ENCODE data around the gene TSHZ3.

Gene TSHZ3

GRCh38 chr19:31278555-31279435 lies 70.4 kb downstream of the TSHZ3 start:
- H3K4me3 ChIP-seq (ENCODE audit: low read depth in 1 of 5, low read length in 5 of 5) = no peak overlapping the region
- no peaks in the 10 kb centered on the region for H3K27me3 ChIP-seq (ENCODE audit: control insufficient read depth in 5 of 5, insufficient read depth in 4 of 5, low read length in 5 of 5)
- H3K27ac ChIP-seq (ENCODE audit: low read depth, low read length) = no peak overlapping the region
- H3K36me3 ChIP-seq (ENCODE audit: control insufficient read depth in 5 of 5, insufficient read depth in 5 of 5, low read length in 5 of 5) = peaks cover 4 to 34% (median 17%) of the 10 kb centered on the region in 5 donors
- no peaks in the 10 kb centered on the region for H3K4me1 ChIP-seq (ENCODE audit: control insufficient read depth in 5 of 5, insufficient read depth in 5 of 5, low read length in 5 of 5)
- no peak overlapping the region for H3K9ac ChIP-seq (ENCODE audit: low read length in 5 of 5)
- no peaks in the 10 kb centered on the region for H3K9me3 ChIP-seq (ENCODE audit: control insufficient read depth in 5 of 5, low read length in 5 of 5)

- H3K27me3 ChIP-seq (ENCODE audit: control insufficient read depth in 5 of 5, insufficient read depth in 4 of 5, low read length in 5 of 5) = no peaks in the 10 kb centered on the region
- no peaks in the 10 kb centered on the region for H3K9me3 ChIP-seq (ENCODE audit: control insufficient read depth in 5 of 5, low read length in 5 of 5)
- no peak overlapping the region for H3K4me3 ChIP-seq (ENCODE audit: low read depth in 1 of 5, low read length in 5 of 5)
- H3K9ac ChIP-seq (ENCODE audit: low read length in 5 of 5) = no peak overlapping the region
- H3K27ac ChIP-seq (ENCODE audit: low read depth, low read length) = no peak overlapping the region
- peaks cover 4 to 34% (median 17%) of the 10 kb centered on the region in 5 donors for H3K36me3 ChIP-seq (ENCODE audit: control insufficient read depth in 5 of 5, insufficient read depth in 5 of 5, low read length in 5 of 5)
- H3K4me1 ChIP-seq (ENCODE audit: control insufficient read depth in 5 of 5, insufficient read depth in 5 of 5, low read length in 5 of 5) = no peaks in the 10 kb centered on the region
These were observed 71.7 kb downstream of the TSHZ3 start for GRCh38 chr19:31277516-31277915.

- H3K9ac ChIP-seq (ENCODE audit: low read length in 5 of 5) = no peak overlapping the region
- H3K36me3 ChIP-seq (ENCODE audit: control insufficient read depth in 5 of 5, insufficient read depth in 5 of 5, low read length in 5 of 5) = peaks cover 4 to 34% (median 17%) of the 10 kb centered on the region in 5 donors
- H3K9me3 ChIP-seq (ENCODE audit: control insufficient read depth in 5 of 5, low read length in 5 of 5) = no peaks in the 10 kb centered on the region
- H3K27ac ChIP-seq (ENCODE audit: low read depth, low read length) = no peak overlapping the region
- H3K4me3 ChIP-seq (ENCODE audit: low read depth in 1 of 5, low read length in 5 of 5) = no peak overlapping the region
- no peaks in the 10 kb centered on the region for H3K27me3 ChIP-seq (ENCODE audit: control insufficient read depth in 5 of 5, insufficient read depth in 4 of 5, low read length in 5 of 5)
- no peaks in the 10 kb centered on the region for H3K4me1 ChIP-seq (ENCODE audit: control insufficient read depth in 5 of 5, insufficient read depth in 5 of 5, low read length in 5 of 5)
These were observed 72.4 kb downstream of the TSHZ3 start for GRCh38 chr19:31276831-31277230.

GRCh38 chr19:31275068-31275334 lies 74.2 kb downstream of the TSHZ3 start:
- H3K4me1 ChIP-seq (ENCODE audit: control insufficient read depth in 5 of 5, insufficient read depth in 5 of 5, low read length in 5 of 5) = no peaks in the 10 kb centered on the region
- no peak overlapping the region for H3K9ac ChIP-seq (ENCODE audit: low read length in 5 of 5)
- H3K27me3 ChIP-seq (ENCODE audit: control insufficient read depth in 5 of 5, insufficient read depth in 4 of 5, low read length in 5 of 5) = no peaks in the 10 kb centered on the region
- H3K27ac ChIP-seq (ENCODE audit: low read depth, low read length) = no peak overlapping the region
- peaks cover 4 to 34% (median 17%) of the 10 kb centered on the region in 5 donors for H3K36me3 ChIP-seq (ENCODE audit: control insufficient read depth in 5 of 5, insufficient read depth in 5 of 5, low read length in 5 of 5)
- no peaks in the 10 kb centered on the region for H3K9me3 ChIP-seq (ENCODE audit: control insufficient read depth in 5 of 5, low read length in 5 of 5)
- H3K4me3 ChIP-seq (ENCODE audit: low read depth in 1 of 5, low read length in 5 of 5) = no peak overlapping the region

GRCh38 chr19:31274251-31275067 lies 74.8 kb downstream of the TSHZ3 start:
- peaks cover 4 to 32% (median 17%) of the 10 kb centered on the region in 5 donors for H3K36me3 ChIP-seq (ENCODE audit: control insufficient read depth in 5 of 5, insufficient read depth in 5 of 5, low read length in 5 of 5)

GRCh38 chr19:31272583-31273106 lies 76.6 kb downstream of the TSHZ3 start:
- peaks cover 3 to 13% (median 4%) of the 10 kb centered on the region in 5 donors for H3K36me3 ChIP-seq (ENCODE audit: control insufficient read depth in 5 of 5, insufficient read depth in 5 of 5, low read length in 5 of 5)
- no peaks in the 10 kb centered on the region for H3K9me3 ChIP-seq (ENCODE audit: control insufficient read depth in 5 of 5, low read length in 5 of 5)
- H3K4me3 ChIP-seq (ENCODE audit: low read depth in 1 of 5, low read length in 5 of 5) = no peak overlapping the region
- H3K27me3 ChIP-seq (ENCODE audit: control insufficient read depth in 5 of 5, insufficient read depth in 4 of 5, low read length in 5 of 5) = no peaks in the 10 kb centered on the region
- no peak overlapping the region for H3K9ac ChIP-seq (ENCODE audit: low read length in 5 of 5)
- no peaks in the 10 kb centered on the region for H3K4me1 ChIP-seq (ENCODE audit: control insufficient read depth in 5 of 5, insufficient read depth in 5 of 5, low read length in 5 of 5)
- H3K27ac ChIP-seq (ENCODE audit: low read depth, low read length) = no peak overlapping the region

More at GRCh38 chr19:31274251-31275067, 74.8 kb downstream of the TSHZ3 start:
- no peak overlapping the region for H3K27ac ChIP-seq (ENCODE audit: low read depth, low read length)
- H3K9me3 ChIP-seq (ENCODE audit: control insufficient read depth in 5 of 5, low read length in 5 of 5) = no peaks in the 10 kb centered on the region
- no peak overlapping the region for H3K4me3 ChIP-seq (ENCODE audit: low read depth in 1 of 5, low read length in 5 of 5)
- no peaks in the 10 kb centered on the region for H3K27me3 ChIP-seq (ENCODE audit: control insufficient read depth in 5 of 5, insufficient read depth in 4 of 5, low read length in 5 of 5)
- no peak overlapping the region for H3K9ac ChIP-seq (ENCODE audit: low read length in 5 of 5)
- H3K4me1 ChIP-seq (ENCODE audit: control insufficient read depth in 5 of 5, insufficient read depth in 5 of 5, low read length in 5 of 5) = no peaks in the 10 kb centered on the region

- Histone ChIP-seq H3K9me3 (ENCODE audit: control insufficient read depth in 5 of 5, low read length in 5 of 5) (no peaks in the 10 kb centered on the region), H3K4me3 (ENCODE audit: low read depth in 1 of 5, low read length in 5 of 5) (no peak overlapping the region), H3K9ac (ENCODE audit: low read length in 5 of 5) (no peak overlapping the region), H3K27me3 (ENCODE audit: control insufficient read depth in 5 of 5, insufficient read depth in 4 of 5, low read length in 5 of 5) (no peaks in the 10 kb centered on the region), H3K4me1 (ENCODE audit: control insufficient read depth in 5 of 5, insufficient read depth in 5 of 5, low read length in 5 of 5) (no peaks in the 10 kb centered on the region), H3K36me3 (ENCODE audit: control insufficient read depth in 5 of 5, insufficient read depth in 5 of 5, low read length in 5 of 5) (peaks cover 0 to 4% (median 1%) of the 10 kb centered on the region in 5 donors), H3K27ac (ENCODE audit: low read depth, low read length) (no peak overlapping the region)
These were observed 77.8 kb downstream of the TSHZ3 start for GRCh38 chr19:31271306-31271911.

- no peak overlapping the region for H3K27ac ChIP-seq (ENCODE audit: low read depth, low read length)
- H3K27me3 ChIP-seq (ENCODE audit: control insufficient read depth in 5 of 5, insufficient read depth in 4 of 5, low read length in 5 of 5) = no peaks in the 10 kb centered on the region
- no peak overlapping the region for H3K4me3 ChIP-seq (ENCODE audit: low read depth in 1 of 5, low read length in 5 of 5)
- H3K9me3 ChIP-seq (ENCODE audit: control insufficient read depth in 5 of 5, low read length in 5 of 5) = no peaks in the 10 kb centered on the region
- H3K36me3 ChIP-seq (ENCODE audit: control insufficient read depth in 5 of 5, insufficient read depth in 5 of 5, low read length in 5 of 5) = peaks cover 0 to 3% (median 0%) of the 10 kb centered on the region in 5 donors
- no peak overlapping the region for H3K9ac ChIP-seq (ENCODE audit: low read length in 5 of 5)
- no peaks in the 10 kb centered on the region for H3K4me1 ChIP-seq (ENCODE audit: control insufficient read depth in 5 of 5, insufficient read depth in 5 of 5, low read length in 5 of 5)
These were observed 78.3 kb downstream of the TSHZ3 start for GRCh38 chr19:31270897-31271296.

GRCh38 chr19:31269425-31270127 lies 79.7 kb downstream of the TSHZ3 start:
- Histone ChIP-seq H3K4me1 (ENCODE audit: control insufficient read depth in 5 of 5, insufficient read depth in 5 of 5, low read length in 5 of 5) (no peaks in the 10 kb centered on the region), H3K27me3 (ENCODE audit: control insufficient read depth in 5 of 5, insufficient read depth in 4 of 5, low read length in 5 of 5) (no peaks in the 10 kb centered on the region), H3K9me3 (ENCODE audit: control insufficient read depth in 5 of 5, low read length in 5 of 5) (no peaks in the 10 kb centered on the region), H3K36me3 (ENCODE audit: control insufficient read depth in 5 of 5, insufficient read depth in 5 of 5, low read length in 5 of 5) (peaks cover 0 to 3% (median 0%) of the 10 kb centered on the region in 5 donors), H3K9ac (ENCODE audit: low read length in 5 of 5) (no peak overlapping the region), H3K4me3 (ENCODE audit: low read depth in 1 of 5, low read length in 5 of 5) (no peak overlapping the region), H3K27ac (ENCODE audit: low read depth, low read length) (no peak overlapping the region)
